Measurements from ENCODE around the gene ZMIZ1. TPM values are rescaled to one million over a fixed set of nuclear protein-coding genes. Genes with fewer than 3 reads are reported as not detected.
A peak's percentile ranks its signal among the peaks of the same experiment; 100 is the strongest.

The ZMIZ1 gene
- polyA plus RNA-seq, 2 of the 4 experiments (the other 2 are of a cell fraction), result 8.1 to 30.3 TPM

GRCh38 chr10:79347894-79348639 lies 279.3 kb downstream of the ZMIZ1 start (continued):
- TF ChIP-seq EHMT2 (IDR thresholded peaks at IDR 0.05; ENCODE audit: low read depth), result no peak
- TF ChIP-seq TFCP2L1 (CRISPR knock-in tag; IDR thresholded peaks at IDR 0.05), result 0 out of 2 replicates have a peak, but pooled peaks have one; percentile 23
- no peak for TF ChIP-seq FOSL2 (IDR thresholded peaks at IDR 0.05)
- no peak for TF ChIP-seq FOSL2 (CRISPR knock-in tag; IDR thresholded peaks at IDR 0.05)

DNA sequence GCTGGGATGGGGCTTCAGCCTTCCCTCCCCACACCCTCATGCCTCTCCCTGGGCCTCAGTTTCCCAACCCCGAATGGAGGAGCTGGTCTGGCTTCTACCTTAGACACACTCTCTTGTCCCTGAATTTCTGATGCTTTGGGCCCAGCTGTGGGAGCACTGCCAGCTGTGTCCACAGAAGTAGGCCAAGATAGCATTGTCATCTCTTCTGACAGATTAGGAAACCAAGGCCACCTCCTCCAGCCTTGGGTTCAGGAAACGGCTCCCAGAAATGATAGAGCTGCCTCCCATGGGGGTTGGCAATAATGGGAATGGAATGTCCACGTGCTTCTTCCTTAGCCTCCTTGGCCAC lies 279.8 kb downstream of the ZMIZ1 start:
- H3K4me1 ChIP-seq, result peaks cover 18% of the 10 kb centered on the region
- WGBS (ENCODE audit: missing lambda C conversion rate), result 62% methylated on average over 3 of the region's 3 CpGs
- ATAC-seq (no peak), DNase-seq (ENCODE audit: low read depth in 1 of 2, low spot score in 1 of 2) (no peak), FAIRE-seq (no peak)
- TF ChIP-seq NPAS2 (CRISPR knock-in tag; IDR thresholded peaks at IDR 0.05; ENCODE audit: borderline replicate concordance) (no peak), MAZ (IDR thresholded peaks at IDR 0.05; ENCODE audit: borderline replicate concordance, low read depth, low read length) (no peak), FOSB (CRISPR knock-in tag; IDR thresholded peaks at IDR 0.05) (no peak), TFCP2L1 (CRISPR knock-in tag; IDR thresholded peaks at IDR 0.05) (no peak), HEYL (CRISPR knock-in tag; IDR thresholded peaks at IDR 0.05) (no peak), FOXS1 (CRISPR knock-in tag; IDR thresholded peaks at IDR 0.05) (no peak), HOXB5 (CRISPR knock-in tag; IDR thresholded peaks at IDR 0.05) (no peak)
- TF ChIP-seq, protein P1, sequence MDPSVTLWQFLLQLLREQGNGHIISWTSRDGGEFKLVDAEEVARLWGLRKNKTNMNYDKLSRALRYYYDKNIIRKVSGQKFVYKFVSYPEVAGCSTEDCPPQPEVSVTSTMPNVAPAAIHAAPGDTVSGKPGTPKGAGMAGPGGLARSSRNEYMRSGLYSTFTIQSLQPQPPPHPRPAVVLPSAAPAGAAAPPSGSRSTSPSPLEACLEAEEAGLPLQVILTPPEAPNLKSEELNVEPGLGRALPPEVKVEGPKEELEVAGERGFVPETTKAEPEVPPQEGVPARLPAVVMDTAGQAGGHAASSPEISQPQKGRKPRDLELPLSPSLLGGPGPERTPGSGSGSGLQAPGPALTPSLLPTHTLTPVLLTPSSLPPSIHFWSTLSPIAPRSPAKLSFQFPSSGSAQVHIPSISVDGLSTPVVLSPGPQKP (IDR thresholded peaks at IDR 0.05; ENCODE audit: low read depth, low read length), result no peak
- no peaks in the 10 kb centered on the region for H3K9me3 ChIP-seq
- POLR2A ChIA-PET, result no interaction called here
- peak overlapping the region; percentile 89 to 97; a peak in 5 of 6 replicates for H3K27ac ChIP-seq
- CTCF ChIA-PET, result interaction anchor here (0.9 to 2.7 kb wide), 5 partner anchors 10 to 106 kb away, joined by 3 to 14 read pairs (median 4); no protein-coding TSS in a partner anchor
- peak overlapping the region; percentile 99 for H3K4me2 ChIP-seq
- H3K4me3 ChIP-seq, result peak overlapping the region; percentile 84

GRCh38 chr10:79349072-79349491 lies 280.3 kb downstream of the ZMIZ1 start:
- no peak for FAIRE-seq
- 86% methylated on average over 6 of the region's 6 CpGs for WGBS (ENCODE audit: missing lambda C conversion rate)
- ATAC-seq, result no peak
- POLR2A ChIA-PET, result no interaction called here
- Histone ChIP-seq H3K27ac (peak overlapping the region in 1 of 2 experiments; percentile 97; a peak in 2 of 6 replicates), H3K9me3 (no peaks in the 10 kb centered on the region), H3K4me1 (peaks cover 18% of the 10 kb centered on the region), H3K4me3 (peak overlapping the region; percentile 84), H3K4me2 (peak overlapping the region; percentile 99)
- CTCF ChIA-PET, result interaction anchor here (0.9 to 2.7 kb wide), 4 partner anchors 10 to 106 kb away, joined by 3 to 14 read pairs (median 4); no protein-coding TSS in a partner anchor
- TF ChIP-seq HOXB13 (CRISPR knock-in tag; IDR thresholded peaks at IDR 0.05; ENCODE audit: low read depth) (no peak), SREBF2 (IDR thresholded peaks at IDR 0.05) (no peak), HEYL (CRISPR knock-in tag; IDR thresholded peaks at IDR 0.05) (no peak), MAFK (IDR thresholded peaks at IDR 0.05; ENCODE audit: partially characterized antibody) (no peak), BHLHE40 (IDR thresholded peaks at IDR 0.05; ENCODE audit: low read depth, low read length) (no peak), EP300 (IDR thresholded peaks at IDR 0.05) (no peak), KDM1A (IDR thresholded peaks at IDR 0.05; ENCODE audit: low read depth) (no peak), POLR2AphosphoS2 (conservative IDR thresholded peaks at IDR 0.05; ENCODE audit: low read length) (no peak), CBX2 (IDR thresholded peaks at IDR 0.05; ENCODE audit: borderline replicate concordance, low read depth) (no peak), EHMT2 (IDR thresholded peaks at IDR 0.05; ENCODE audit: low read depth) (no peak), EHF (CRISPR knock-in tag; IDR thresholded peaks at IDR 0.05) (no peak), POLR2A (IDR thresholded peaks at IDR 0.05; ENCODE audit: low read length) (no peak), JUNB (IDR thresholded peaks at IDR 0.05) (no peak), RFX5 (IDR thresholded peaks at IDR 0.05) (no peak), ZNF302 (CRISPR knock-in tag; IDR thresholded peaks at IDR 0.05) (no peak)
- TF ChIP-seq, protein P2, sequence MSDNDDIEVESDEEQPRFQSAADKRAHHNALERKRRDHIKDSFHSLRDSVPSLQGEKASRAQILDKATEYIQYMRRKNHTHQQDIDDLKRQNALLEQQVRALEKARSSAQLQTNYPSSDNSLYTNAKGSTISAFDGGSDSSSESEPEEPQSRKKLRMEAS (IDR thresholded peaks at IDR 0.05), result no peak
- no peak for DNase-seq (ENCODE audit: low read depth in 1 of 2, low spot score in 1 of 2)
